ENCODE data around the gene FBXL19. TPM values are rescaled to one million over a fixed set of nuclear protein-coding genes. Genes with fewer than 3 reads are reported as not detected.
"Not testable (repeated sequence)": the region's sequence is repeated elsewhere in the genome, so short reads cannot be mapped to it uniquely, and the experiment has no call there.

FBXL19 gene
- total RNA-seq, 1 experiment from 2014 or later: 43.3 TPM

- DNase-seq (ENCODE audit: low spot score): peak; percentile 86
These were observed 1.5 kb upstream of the FBXL19 start for GRCh38 chr16:30921748-30922419.

GRCh38 chr16:30922420-30922959, 882 bp upstream of the FBXL19 start:
- peak; percentile 98 for DNase-seq (ENCODE audit: low spot score)

DNA sequence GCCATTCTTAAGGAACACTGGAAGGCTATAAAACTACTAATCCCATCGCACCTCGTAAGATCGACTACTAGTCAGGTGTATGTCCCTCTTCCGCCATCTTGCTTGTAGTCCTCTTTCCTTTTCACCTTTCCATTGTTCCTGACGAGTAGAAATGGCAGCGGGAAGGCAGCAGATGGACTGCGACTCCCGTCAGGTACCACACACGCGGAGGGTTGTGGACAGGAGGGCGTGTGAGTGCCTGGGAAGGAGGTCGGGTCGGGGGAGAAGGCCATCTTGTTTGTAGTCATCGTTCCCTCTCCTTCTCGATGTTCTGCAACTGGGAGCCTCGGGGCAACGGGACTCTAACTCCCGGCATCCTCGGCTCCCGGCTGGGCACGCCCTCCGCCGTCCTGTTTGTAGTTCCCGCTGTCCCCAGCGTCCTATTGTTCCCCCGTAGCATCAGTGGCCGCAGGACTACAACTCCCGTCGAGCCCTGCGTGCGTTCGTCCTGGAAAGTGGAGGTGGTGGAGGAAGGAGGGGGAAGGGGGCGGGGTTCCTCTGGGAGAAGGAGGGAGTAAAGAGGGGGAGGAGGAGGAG, 324 bp upstream of the FBXL19 start:
- peak; percentile 99 for DNase-seq (ENCODE audit: low spot score)

DNA sequence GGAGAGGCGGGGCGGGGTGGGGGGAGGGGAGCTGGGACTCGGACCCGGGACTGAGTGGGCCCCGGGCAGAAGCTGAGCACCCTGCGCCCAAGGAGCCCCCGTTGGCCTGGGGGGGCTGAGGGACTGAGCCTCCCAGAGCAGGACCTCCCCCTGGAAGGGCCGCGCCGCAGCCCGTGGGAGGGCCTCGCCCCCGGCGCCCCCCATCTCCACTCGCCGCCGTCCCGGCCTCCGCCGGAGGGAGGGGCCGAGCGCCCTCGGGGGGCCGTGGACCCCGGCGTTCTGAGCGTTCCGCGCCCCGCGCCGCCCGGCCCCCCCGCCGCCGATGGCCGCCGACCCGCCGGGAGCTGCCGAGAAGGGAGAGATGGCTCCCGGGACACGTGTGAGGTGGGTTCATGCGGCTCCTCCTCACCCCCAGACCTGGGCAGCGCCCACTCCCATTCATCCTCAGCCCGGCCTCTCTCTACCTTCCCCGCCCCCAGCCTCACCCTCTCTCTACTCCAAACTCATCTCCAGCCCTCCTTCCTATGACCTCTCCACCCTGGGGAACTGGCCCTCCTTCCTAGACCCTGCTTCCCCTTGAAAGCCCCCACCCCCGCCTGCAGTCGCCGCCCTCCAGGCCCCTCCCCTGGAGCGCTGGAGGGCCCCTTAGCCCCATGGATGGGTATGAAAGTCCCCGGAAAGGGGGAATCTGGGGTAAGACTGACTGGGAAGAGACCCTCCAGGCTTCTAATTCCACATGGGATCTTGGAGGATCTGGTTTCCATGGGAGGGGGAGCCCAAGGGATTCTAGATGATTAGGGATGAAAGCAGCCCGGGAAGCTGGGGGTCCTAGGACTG, 922 bp downstream of the FBXL19 start:
- DNase-seq (ENCODE audit: low spot score): no peak

GRCh38 chr16:30924913-30925631, 1.7 kb downstream of the FBXL19 start:
- no peak for DNase-seq (ENCODE audit: low spot score)

GRCh38 chr16:30925632-30925987, 2.2 kb downstream of the FBXL19 start:
- DNase-seq (ENCODE audit: low spot score): no peak

DNA sequence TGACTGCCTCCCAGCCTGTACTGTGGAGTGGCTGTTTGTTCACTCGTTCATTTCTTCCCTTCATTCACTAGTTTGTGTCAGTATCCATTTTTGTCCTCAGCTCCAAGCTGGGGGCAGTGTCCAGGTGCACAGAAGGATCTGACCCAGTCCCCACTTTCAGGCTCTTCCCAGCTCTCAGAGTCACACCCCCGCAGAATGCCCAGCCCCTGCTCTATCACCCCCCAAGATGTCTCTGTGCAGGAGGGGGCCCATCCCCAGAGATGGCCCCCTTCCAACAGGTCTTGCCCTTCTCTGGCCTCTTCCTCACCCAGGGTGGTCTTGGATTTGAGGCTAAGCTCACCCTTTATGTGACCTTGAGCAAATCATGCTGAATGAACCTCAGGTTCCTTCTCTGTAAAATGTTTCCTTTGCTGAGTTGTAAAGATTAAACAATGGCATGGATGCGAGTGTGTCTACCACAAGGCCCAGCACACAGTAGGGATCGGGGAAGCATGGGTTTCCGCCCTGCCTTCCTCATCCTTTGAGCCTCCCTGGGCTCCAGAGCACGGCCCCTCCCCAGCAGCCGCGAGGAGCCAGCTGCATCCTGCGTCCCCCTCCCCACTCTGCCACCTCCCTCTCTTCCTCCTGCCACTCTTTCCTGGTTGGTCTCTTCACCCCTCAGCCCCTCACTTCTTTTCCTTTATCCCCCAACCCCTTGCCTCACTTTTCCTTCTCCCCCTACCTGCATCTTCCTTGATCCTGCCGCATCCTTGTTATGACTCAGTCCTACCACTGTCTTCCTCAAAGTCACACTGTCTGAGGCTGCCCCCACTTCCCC, 2.8 kb downstream of the FBXL19 start:
- no peak for DNase-seq (ENCODE audit: low spot score)

- no peak for DNase-seq (ENCODE audit: low spot score)
These were observed 3.8 kb downstream of the FBXL19 start for GRCh38 chr16:30926937-30927788.

GRCh38 chr16:30927789-30928378, 4.5 kb downstream of the FBXL19 start:
- DNase-seq (ENCODE audit: low spot score): peak; percentile 56

GRCh38 chr16:30928390-30928789, 5.0 kb downstream of the FBXL19 start:
- no peak for DNase-seq (ENCODE audit: low spot score)

- no peak for DNase-seq (ENCODE audit: low spot score)
These were observed 5.8 kb downstream of the FBXL19 start for GRCh38 chr16:30929167-30929566.

- no peak for DNase-seq (ENCODE audit: low spot score)
These were observed 6.8 kb downstream of the FBXL19 start for GRCh38 chr16:30930160-30930571.

DNA sequence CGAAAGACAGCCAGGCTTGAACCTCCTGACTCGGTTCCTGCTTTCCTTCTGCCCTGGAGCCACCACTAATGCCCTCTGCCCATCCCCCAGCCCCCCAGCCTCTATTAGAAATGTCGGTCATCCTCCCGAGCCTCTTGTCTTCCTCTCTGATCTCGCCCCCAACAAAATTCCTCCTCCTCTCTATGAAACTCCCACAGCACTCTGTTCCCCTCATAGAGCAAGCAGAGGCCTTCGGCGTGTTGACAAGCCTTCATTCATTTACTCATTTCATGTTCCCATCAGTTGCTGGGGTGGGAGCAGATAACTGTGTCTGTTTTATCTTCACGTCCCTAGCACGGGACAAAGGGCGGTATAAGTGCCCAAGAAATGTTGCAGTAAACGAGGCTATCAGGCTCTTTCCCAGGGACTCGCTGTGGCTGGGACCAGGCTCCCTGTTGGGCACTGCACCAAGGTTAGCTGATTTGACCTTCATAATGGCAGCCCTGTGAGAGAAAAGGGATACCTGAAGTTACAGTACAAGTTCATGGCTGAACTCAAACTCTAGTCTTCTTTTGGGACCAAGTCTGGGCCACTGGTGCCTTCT, 7.8 kb downstream of the FBXL19 start:
- DNase-seq (ENCODE audit: low spot score): no peak

- DNase-seq (ENCODE audit: low spot score): peak; percentile 49
These were observed 11.6 kb downstream of the FBXL19 start for GRCh38 chr16:30934827-30935557.

DNA sequence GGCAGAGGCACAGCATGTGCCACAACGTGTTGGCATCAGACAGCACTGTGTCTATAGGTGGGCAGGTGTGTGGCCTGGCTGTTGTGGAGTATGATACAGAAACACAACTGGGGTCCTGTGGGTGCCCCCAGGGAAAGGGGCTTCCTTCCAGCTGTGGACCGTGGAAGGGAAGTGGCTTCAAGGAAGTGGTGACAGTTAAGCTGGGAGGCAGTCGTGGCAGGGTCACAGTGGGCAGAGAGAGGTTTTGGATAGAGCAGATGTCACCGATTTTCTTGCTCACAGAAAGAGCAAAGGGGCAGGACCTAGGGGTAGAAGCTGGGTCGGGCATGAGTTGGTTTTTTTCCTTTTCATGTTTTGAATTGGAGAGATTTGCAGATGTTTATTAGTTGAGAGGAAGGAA, 14.3 kb downstream of the FBXL19 start:
- no peak for DNase-seq (ENCODE audit: low spot score)

- DNase-seq (ENCODE audit: low spot score): not testable (repeated sequence)
These were observed 16.2 kb downstream of the FBXL19 start for GRCh38 chr16:30939571-30939970.

GRCh38 chr16:30941600-30942425, 18.4 kb downstream of the FBXL19 start:
- DNase-seq (ENCODE audit: low spot score): peak; percentile 87

DNA sequence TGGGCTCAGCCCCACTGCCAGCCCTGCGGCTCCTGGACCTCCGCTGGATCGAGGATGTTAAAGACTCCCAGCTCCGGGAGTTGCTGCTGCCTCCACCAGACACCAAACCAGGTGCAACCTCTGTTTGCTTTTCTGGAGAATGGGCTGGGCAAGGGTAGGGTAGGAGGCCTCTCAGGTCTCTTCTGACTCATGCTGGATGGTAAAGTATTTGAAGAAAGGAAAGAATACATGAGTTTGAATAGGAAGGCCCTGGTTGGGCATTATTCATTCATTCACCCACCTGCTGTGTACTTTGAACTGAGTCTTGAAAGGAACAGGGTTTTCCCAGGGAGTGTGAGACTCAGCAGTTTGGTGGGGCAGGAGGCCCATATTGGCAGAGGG, 19.0 kb downstream of the FBXL19 start:
- no peak for DNase-seq (ENCODE audit: low spot score)
